ENCODE data around the gene MX2.

GRCh38 chr21:41348434-41348833 is 13.4 kb upstream of the MX2 start:
- TF ChIP-seq FOXM1 (IDR thresholded peaks at IDR 0.05; ENCODE audit: borderline replicate concordance, low read depth) (no peak), EP300 (IDR thresholded peaks at IDR 0.05; ENCODE audit: borderline replicate concordance) (no peak), TAF1 (IDR thresholded peaks at IDR 0.05; ENCODE audit: low read depth) (no peak), EGR1 (IDR thresholded peaks at IDR 0.05) (no peak), TCF12 (IDR thresholded peaks at IDR 0.05; ENCODE audit: low read depth) (no peak), CREB1 (IDR thresholded peaks at IDR 0.05; ENCODE audit: low read depth) (no peak), TEAD4 (IDR thresholded peaks at IDR 0.05) (no peak), CEBPB (IDR thresholded peaks at IDR 0.05) (no peak), YY1 (IDR thresholded peaks at IDR 0.05; ENCODE audit: low read depth) (no peak), NFIC (IDR thresholded peaks at IDR 0.05) (no peak)
- TF ChIP-seq, protein P1, sequence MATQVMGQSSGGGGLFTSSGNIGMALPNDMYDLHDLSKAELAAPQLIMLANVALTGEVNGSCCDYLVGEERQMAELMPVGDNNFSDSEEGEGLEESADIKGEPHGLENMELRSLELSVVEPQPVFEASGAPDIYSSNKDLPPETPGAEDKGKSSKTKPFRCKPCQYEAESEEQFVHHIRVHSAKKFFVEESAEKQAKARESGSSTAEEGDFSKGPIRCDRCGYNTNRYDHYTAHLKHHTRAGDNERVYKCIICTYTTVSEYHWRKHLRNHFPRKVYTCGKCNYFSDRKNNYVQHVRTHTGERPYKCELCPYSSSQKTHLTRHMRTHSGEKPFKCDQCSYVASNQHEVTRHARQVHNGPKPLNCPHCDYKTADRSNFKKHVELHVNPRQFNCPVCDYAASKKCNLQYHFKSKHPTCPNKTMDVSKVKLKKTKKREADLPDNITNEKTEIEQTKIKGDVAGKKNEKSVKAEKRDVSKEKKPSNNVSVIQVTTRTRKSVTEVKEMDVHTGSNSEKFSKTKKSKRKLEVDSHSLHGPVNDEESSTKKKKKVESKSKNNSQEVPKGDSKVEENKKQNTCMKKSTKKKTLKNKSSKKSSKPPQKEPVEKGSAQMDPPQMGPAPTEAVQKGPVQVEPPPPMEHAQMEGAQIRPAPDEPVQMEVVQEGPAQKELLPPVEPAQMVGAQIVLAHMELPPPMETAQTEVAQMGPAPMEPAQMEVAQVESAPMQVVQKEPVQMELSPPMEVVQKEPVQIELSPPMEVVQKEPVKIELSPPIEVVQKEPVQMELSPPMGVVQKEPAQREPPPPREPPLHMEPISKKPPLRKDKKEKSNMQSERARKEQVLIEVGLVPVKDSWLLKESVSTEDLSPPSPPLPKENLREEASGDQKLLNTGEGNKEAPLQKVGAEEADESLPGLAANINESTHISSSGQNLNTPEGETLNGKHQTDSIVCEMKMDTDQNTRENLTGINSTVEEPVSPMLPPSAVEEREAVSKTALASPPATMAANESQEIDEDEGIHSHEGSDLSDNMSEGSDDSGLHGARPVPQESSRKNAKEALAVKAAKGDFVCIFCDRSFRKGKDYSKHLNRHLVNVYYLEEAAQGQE (IDR thresholded peaks at IDR 0.05; ENCODE audit: low read depth): no peak
- TF ChIP-seq, protein P2, sequence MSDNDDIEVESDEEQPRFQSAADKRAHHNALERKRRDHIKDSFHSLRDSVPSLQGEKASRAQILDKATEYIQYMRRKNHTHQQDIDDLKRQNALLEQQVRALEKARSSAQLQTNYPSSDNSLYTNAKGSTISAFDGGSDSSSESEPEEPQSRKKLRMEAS (IDR thresholded peaks at IDR 0.05): no peak

Measured in Ishikawa (cell line).